K562 (cell line): ENCODE results near the gene MPHOSPH9. TPM values are rescaled to one million over a fixed set of nuclear protein-coding genes. Genes with fewer than 3 reads are reported as not detected.

Source experiments
- BRF1 ChIP-seq: IDR thresholded peaks from 3 replicates; pipeline ENCODE4 v1.6.1; 2011; ENCODE audit warnings: borderline replicate concordance, mild to moderate bottlenecking; ENCODE audit not compliant: insufficient read length; ENCODE audit errors: extremely low read depth
- ELF4 ChIP-seq: fragments of 450-650 bp; formaldehyde crosslinking; IDR thresholded peaks from 2 replicates; pipeline ENCODE4 v1.4.0; 2022; ENCODE audit warnings: missing genetic modification characterization
- KLF16 ChIP-seq: IDR thresholded peaks from 2 replicates; pipeline ENCODE4 v1.6.1; 2016; ENCODE audit warnings: antibody characterized with exemption
- NR1H2 ChIP-seq: sonication (generic); formaldehyde crosslinking; IDR thresholded peaks from 2 replicates; pipeline ENCODE4 v1.4.0; 2020; ENCODE audit warnings: mild to moderate bottlenecking, missing genetic modification reagents
- PTRF ChIP-seq: fragments of 450-650 bp; IDR thresholded peaks from 2 replicates; pipeline ENCODE4 v1.6.1; 2016; ENCODE audit warnings: mild to moderate bottlenecking, missing genetic modification characterization, missing compliant biosample characterization
- RBM34 ChIP-seq: fragments of 200-400 bp; formaldehyde crosslinking; IDR thresholded peaks from 2 replicates; pipeline ENCODE4 v1.6.1; 2018; ENCODE audit warnings: low read length, borderline replicate concordance; ENCODE audit not compliant: insufficient read depth
- SIN3B ChIP-seq: fragments of 450-650 bp; IDR thresholded peaks from 2 replicates; pipeline ENCODE4 v1.6.1; 2017; ENCODE audit warnings: low read depth, mild to moderate bottlenecking, moderate library complexity
- STAT5A ChIP-seq: IDR thresholded peaks from 2 replicates; pipeline ENCODE4 v1.6.1; 2012; ENCODE audit warnings: low read length, inconsistent platforms, borderline replicate concordance
- TAL1 ChIP-seq: fragments of 450-650 bp; IDR thresholded peaks from 2 replicates; pipeline ENCODE4 v1.6.1; 2016; ENCODE audit warnings: mild to moderate bottlenecking
- polyA plus RNA-seq, 8 experiments: library from polyadenylated mRNA; depleted of rRNA in 4 of 8; stranded (reverse) in 5 of 8; unstranded in 3 of 8; fragments of >200 nt; fragmentation: Nextera tagmentation in 2 of 8; fragmentation: Illumina TruSeq in 1 of 8; extraction: Ambion mirVana in 2 of 8; extraction: Trizol in 1 of 8; gene quantifications; 2 replicates each; pipeline versions ENCODE4 v1.2.1 to v1.2.3, GENCODE V29; 2011 to 2014; ENCODE audit warnings: inconsistent platforms in 1 of 8, missing spikeins in 1 of 8
- total RNA-seq, 7 experiments: library from RNA; depleted of rRNA in 6 of 7; stranded (reverse); fragments of >200 nt in 6 of 7; fragmentation: Illumina TruSeq in 2 of 7; extraction: Trizol in 2 of 7; gene quantifications; 2 replicates each; pipeline versions ENCODE4 v1.2.1 to v1.2.3, GENCODE V29; 2011 to 2021; ENCODE audit warnings: low replicate concordance in 1 of 7
- TF ChIP-seq, protein P1 (sequence below): fragments of 250-450 bp; sonication (Bioruptor Pico); IDR thresholded peaks from 2 replicates; pipeline ENCODE4 v1.8.0; 2022; ENCODE audit warnings: moderate library complexity, mild to moderate bottlenecking, inconsistent platforms
- TF ChIP-seq, protein P2 (sequence below), 2 experiments: fragments of 450-650 bp; IDR thresholded peaks; 2 replicates each; pipeline ENCODE4 v1.6.1; 2018; ENCODE audit warnings: mild to moderate bottlenecking in 2 of 2, low read depth in 1 of 2; ENCODE audit not compliant: partially characterized antibody in 2 of 2
- TF ChIP-seq, protein P3 (sequence below): fragments of 250-450 bp; sonication (Bioruptor Pico); IDR thresholded peaks from 2 replicates; pipeline ENCODE4 v1.8.0; 2022; ENCODE audit warnings: inconsistent platforms, mild to moderate bottlenecking, moderate library complexity, borderline replicate concordance
- TF ChIP-seq, protein P4 (sequence below): fragments of 200-400 bp; formaldehyde crosslinking; IDR thresholded peaks from 2 replicates; pipeline ENCODE4 v1.6.1; 2017; ENCODE audit warnings: mild to moderate bottlenecking, low read depth, low read length, moderate library complexity
- TF ChIP-seq, protein P5 (sequence below): fragments of 450-650 bp; IDR thresholded peaks from 2 replicates; pipeline ENCODE4 v1.6.1; 2016; ENCODE audit warnings: mild to moderate bottlenecking

MPHOSPH9 gene
- total and polyA plus RNA-seq, 9 of the 15 experiments (the other 6 are each of a cell fraction or from before 2014, with no cell fraction given) = 14.2 to 103 (median 54.5) TPM

DNA sequence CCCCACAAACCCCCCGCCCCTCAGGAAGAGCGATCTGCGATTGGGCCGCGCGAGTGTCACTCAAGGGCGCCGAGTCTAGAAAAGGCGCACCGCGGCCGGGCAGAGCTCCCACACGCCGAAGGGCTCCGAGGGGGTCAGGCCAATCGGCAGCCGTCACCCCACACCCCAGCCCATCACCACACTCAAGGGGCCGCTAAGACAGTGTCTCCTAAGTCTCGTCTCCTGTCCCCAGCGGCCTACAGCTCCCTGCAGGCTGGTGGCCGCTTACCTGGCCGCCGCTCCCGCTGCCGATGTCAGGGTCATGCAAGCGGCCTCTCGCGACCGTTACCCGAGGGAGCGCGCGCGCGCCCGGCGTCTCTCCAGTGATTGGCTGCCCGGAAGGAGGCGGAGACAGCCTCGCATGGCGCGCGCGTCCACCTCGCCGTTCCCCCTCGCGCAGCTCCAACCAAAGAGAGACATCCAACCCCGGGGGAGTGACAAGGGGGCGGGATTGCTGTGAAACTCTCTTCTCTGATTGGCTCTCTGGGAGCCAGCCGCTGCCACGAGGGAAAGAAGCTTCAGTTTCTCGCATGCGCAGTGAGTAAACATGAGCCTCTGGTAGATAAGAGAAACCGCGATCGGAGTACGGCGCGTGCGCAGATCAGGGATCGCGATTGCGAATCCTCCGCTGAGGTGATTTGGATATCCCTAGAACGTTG, at the start of gene MPHOSPH9, which contains the start of gene MTRFR (continued):
- TF ChIP-seq, protein P1, sequence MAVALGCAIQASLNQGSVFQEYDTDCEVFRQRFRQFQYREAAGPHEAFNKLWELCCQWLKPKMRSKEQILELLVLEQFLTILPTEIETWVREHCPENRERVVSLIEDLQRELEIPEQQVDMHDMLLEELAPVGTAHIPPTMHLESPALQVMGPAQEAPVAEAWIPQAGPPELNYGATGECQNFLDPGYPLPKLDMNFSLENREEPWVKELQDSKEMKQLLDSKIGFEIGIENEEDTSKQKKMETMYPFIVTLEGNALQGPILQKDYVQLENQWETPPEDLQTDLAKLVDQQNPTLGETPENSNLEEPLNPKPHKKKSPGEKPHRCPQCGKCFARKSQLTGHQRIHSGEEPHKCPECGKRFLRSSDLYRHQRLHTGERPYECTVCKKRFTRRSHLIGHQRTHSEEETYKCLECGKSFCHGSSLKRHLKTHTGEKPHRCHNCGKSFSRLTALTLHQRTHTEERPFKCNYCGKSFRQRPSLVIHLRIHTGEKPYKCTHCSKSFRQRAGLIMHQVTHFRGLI (CRISPR knock-in tag) = no peak
- TF ChIP-seq ELF4 (CRISPR knock-in tag) = no peak; the same call in 1 of the 2 replicates
- no peak for TF ChIP-seq TAL1
- no peak for TF ChIP-seq STAT5A
- TF ChIP-seq RBM34 = no peak
- no peak for TF ChIP-seq BRF1
- TF ChIP-seq, protein P2, sequence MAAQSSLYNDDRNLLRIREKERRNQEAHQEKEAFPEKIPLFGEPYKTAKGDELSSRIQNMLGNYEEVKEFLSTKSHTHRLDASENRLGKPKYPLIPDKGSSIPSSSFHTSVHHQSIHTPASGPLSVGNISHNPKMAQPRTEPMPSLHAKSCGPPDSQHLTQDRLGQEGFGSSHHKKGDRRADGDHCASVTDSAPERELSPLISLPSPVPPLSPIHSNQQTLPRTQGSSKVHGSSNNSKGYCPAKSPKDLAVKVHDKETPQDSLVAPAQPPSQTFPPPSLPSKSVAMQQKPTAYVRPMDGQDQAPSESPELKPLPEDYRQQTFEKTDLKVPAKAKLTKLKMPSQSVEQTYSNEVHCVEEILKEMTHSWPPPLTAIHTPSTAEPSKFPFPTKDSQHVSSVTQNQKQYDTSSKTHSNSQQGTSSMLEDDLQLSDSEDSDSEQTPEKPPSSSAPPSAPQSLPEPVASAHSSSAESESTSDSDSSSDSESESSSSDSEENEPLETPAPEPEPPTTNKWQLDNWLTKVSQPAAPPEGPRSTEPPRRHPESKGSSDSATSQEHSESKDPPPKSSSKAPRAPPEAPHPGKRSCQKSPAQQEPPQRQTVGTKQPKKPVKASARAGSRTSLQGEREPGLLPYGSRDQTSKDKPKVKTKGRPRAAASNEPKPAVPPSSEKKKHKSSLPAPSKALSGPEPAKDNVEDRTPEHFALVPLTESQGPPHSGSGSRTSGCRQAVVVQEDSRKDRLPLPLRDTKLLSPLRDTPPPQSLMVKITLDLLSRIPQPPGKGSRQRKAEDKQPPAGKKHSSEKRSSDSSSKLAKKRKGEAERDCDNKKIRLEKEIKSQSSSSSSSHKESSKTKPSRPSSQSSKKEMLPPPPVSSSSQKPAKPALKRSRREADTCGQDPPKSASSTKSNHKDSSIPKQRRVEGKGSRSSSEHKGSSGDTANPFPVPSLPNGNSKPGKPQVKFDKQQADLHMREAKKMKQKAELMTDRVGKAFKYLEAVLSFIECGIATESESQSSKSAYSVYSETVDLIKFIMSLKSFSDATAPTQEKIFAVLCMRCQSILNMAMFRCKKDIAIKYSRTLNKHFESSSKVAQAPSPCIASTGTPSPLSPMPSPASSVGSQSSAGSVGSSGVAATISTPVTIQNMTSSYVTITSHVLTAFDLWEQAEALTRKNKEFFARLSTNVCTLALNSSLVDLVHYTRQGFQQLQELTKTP (IDR thresholded peaks at IDR 0.05; ENCODE audit: low read depth in 1 of 2, partially characterized antibody in 2 of 2) = peak in 1 of 2 experiments; percentile 80
- no peak for TF ChIP-seq KLF16
- TF ChIP-seq NR1H2 (CRISPR knock-in tag) = no peak
- TF ChIP-seq, protein P3, sequence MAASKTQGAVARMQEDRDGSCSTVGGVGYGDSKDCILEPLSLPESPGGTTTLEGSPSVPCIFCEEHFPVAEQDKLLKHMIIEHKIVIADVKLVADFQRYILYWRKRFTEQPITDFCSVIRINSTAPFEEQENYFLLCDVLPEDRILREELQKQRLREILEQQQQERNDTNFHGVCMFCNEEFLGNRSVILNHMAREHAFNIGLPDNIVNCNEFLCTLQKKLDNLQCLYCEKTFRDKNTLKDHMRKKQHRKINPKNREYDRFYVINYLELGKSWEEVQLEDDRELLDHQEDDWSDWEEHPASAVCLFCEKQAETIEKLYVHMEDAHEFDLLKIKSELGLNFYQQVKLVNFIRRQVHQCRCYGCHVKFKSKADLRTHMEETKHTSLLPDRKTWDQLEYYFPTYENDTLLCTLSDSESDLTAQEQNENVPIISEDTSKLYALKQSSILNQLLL = no peak
- TF ChIP-seq, protein P4, sequence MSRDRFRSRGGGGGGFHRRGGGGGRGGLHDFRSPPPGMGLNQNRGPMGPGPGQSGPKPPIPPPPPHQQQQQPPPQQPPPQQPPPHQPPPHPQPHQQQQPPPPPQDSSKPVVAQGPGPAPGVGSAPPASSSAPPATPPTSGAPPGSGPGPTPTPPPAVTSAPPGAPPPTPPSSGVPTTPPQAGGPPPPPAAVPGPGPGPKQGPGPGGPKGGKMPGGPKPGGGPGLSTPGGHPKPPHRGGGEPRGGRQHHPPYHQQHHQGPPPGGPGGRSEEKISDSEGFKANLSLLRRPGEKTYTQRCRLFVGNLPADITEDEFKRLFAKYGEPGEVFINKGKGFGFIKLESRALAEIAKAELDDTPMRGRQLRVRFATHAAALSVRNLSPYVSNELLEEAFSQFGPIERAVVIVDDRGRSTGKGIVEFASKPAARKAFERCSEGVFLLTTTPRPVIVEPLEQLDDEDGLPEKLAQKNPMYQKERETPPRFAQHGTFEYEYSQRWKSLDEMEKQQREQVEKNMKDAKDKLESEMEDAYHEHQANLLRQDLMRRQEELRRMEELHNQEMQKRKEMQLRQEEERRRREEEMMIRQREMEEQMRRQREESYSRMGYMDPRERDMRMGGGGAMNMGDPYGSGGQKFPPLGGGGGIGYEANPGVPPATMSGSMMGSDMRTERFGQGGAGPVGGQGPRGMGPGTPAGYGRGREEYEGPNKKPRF = no peak
- TF ChIP-seq, protein P5, sequence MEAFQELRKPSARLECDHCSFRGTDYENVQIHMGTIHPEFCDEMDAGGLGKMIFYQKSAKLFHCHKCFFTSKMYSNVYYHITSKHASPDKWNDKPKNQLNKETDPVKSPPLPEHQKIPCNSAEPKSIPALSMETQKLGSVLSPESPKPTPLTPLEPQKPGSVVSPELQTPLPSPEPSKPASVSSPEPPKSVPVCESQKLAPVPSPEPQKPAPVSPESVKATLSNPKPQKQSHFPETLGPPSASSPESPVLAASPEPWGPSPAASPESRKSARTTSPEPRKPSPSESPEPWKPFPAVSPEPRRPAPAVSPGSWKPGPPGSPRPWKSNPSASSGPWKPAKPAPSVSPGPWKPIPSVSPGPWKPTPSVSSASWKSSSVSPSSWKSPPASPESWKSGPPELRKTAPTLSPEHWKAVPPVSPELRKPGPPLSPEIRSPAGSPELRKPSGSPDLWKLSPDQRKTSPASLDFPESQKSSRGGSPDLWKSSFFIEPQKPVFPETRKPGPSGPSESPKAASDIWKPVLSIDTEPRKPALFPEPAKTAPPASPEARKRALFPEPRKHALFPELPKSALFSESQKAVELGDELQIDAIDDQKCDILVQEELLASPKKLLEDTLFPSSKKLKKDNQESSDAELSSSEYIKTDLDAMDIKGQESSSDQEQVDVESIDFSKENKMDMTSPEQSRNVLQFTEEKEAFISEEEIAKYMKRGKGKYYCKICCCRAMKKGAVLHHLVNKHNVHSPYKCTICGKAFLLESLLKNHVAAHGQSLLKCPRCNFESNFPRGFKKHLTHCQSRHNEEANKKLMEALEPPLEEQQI = peak; percentile 14; the same call in 1 of the 2 replicates
- peak; percentile 80; the same call in 1 of the 2 replicates for TF ChIP-seq SIN3B
- no peak for TF ChIP-seq PTRF (tag)
